Suprapubic skin (tissue), 4 donors: ENCODE results near the gene NRCAM.

Experiments used
- CTCF ChIP-seq, 2 donors: fragments of 200-600 bp in 1 of 2; fragments of 450-650 bp in 1 of 2; sonication (generic) in 1 of 2; IDR thresholded peaks; one replicate each; pipeline ENCODE4 v1.5.1; 2016 to 2019; ENCODE audit warnings: antibody characterized with exemption in 2 of 2, mild to moderate bottlenecking in 1 of 2, moderate library complexity in 1 of 2
- EP300 ChIP-seq: sonication (generic); formaldehyde crosslinking; IDR thresholded peaks from one replicate; pipeline ENCODE4 v1.6.1; 2017; ENCODE audit warnings: antibody characterized with exemption
- POLR2A ChIP-seq, 2 donors: fragments of 450-650 bp; IDR thresholded peaks; one replicate each; pipeline ENCODE4 v1.6.1; 2017; ENCODE audit warnings: antibody characterized with exemption in 2 of 2, mild to moderate bottlenecking in 2 of 2, moderate library complexity in 2 of 2
- POLR2AphosphoS5 ChIP-seq, 3 donors: sonication (generic); formaldehyde crosslinking; IDR thresholded peaks; one replicate each; pipeline ENCODE4 v1.6.1; 2017; ENCODE audit warnings: antibody characterized with exemption in 3 of 3

GRCh38 chr7:108124820-108125219, 331.4 kb downstream of the NRCAM start:
- TF ChIP-seq CTCF (IDR thresholded peaks at IDR 0.05) (no peak), POLR2A (IDR thresholded peaks at IDR 0.05) (no peak), EP300 (no peak), POLR2AphosphoS5 (IDR thresholded peaks at IDR 0.05) (no peak)
